Mesendoderm (in vitro differentiated cells): Measurements from ENCODE around the gene NUDCD3.

Experiments used
- DNase-seq: peaks from one replicate; pipeline ENCODE4 v3.0.0; 2013
- H2AK5ac ChIP-seq: 2 replicates; pipeline ENCODE4 v1.6.1; 2013; ENCODE audit warnings: low read length, inconsistent platforms
- H2BK120ac ChIP-seq: 2 replicates; pipeline ENCODE4 v1.6.1; 2013; ENCODE audit warnings: low read depth, mild to moderate bottlenecking, low read length, moderate library complexity, mixed read lengths
- H2BK15ac ChIP-seq: replicated peaks from 2 replicates; pipeline ENCODE4 v1.6.1; 2013; ENCODE audit warnings: low read depth, mild to moderate bottlenecking, moderate library complexity
- H2BK5ac ChIP-seq: 2 replicates; pipeline ENCODE4 v1.6.1; 2013; ENCODE audit warnings: low read length, inconsistent platforms
- H3K18ac ChIP-seq: 2 replicates; pipeline ENCODE4 v1.6.1; 2013; ENCODE audit warnings: mild to moderate bottlenecking, low read length, mixed read lengths
- H3K23ac ChIP-seq: one replicate; pipeline ENCODE4 v1.6.1; 2013; ENCODE audit warnings: low read length
- H3K27ac ChIP-seq: 2 replicates; pipeline ENCODE4 v1.5.1; 2013; ENCODE audit warnings: low read depth, mild to moderate bottlenecking, inconsistent platforms, low read length, moderate library complexity
- H3K27me3 ChIP-seq: 2 replicates; pipeline ENCODE4 v1.6.1; 2013; ENCODE audit warnings: low read length, control low read depth, mild to moderate bottlenecking, inconsistent platforms; ENCODE audit not compliant: insufficient read depth, poor library complexity
- H3K36me3 ChIP-seq: 2 replicates; pipeline ENCODE4 v1.6.1; 2013; ENCODE audit warnings: low read length, inconsistent platforms; ENCODE audit not compliant: control insufficient read depth, insufficient read depth
- H3K4ac ChIP-seq: one replicate; pipeline ENCODE4 v1.6.1; 2013; ENCODE audit warnings: low read depth, mild to moderate bottlenecking, low read length, moderate library complexity
- H3K4me1 ChIP-seq: 2 replicates; pipeline ENCODE4 v1.6.1; 2013; ENCODE audit warnings: low read depth, low read length, inconsistent platforms; ENCODE audit not compliant: control insufficient read depth
- H3K4me2 ChIP-seq: 2 replicates; pipeline ENCODE4 v1.6.1; 2013; ENCODE audit warnings: low read length
- H3K4me3 ChIP-seq: 2 replicates; pipeline ENCODE4 v1.5.1; 2013; ENCODE audit warnings: mild to moderate bottlenecking, low read length
- H3K56ac ChIP-seq: one replicate; pipeline ENCODE4 v1.6.1; 2013; ENCODE audit warnings: low read length
- H3K79me1 ChIP-seq: 2 replicates; pipeline ENCODE4 v1.6.1; 2013; ENCODE audit warnings: low read length, inconsistent platforms
- H3K79me2 ChIP-seq: 2 replicates; pipeline ENCODE4 v1.6.1; 2013; ENCODE audit warnings: mild to moderate bottlenecking, low read length; ENCODE audit not compliant: control insufficient read depth, insufficient read depth
- H3K9ac ChIP-seq: 2 replicates; pipeline ENCODE4 v1.6.1; 2013; ENCODE audit warnings: low read length, inconsistent platforms
- H4K5ac ChIP-seq: one replicate; pipeline ENCODE4 v1.6.1; 2013; ENCODE audit warnings: low read length
- H4K8ac ChIP-seq: one replicate; pipeline ENCODE4 v1.6.1; 2013; ENCODE audit warnings: low read depth, mild to moderate bottlenecking, control low read depth, low read length, moderate library complexity
- WGBS: extraction: QIAGEN DNeasy Blood & Tissue Kit; methylation state at CpG from one replicate; pipeline ENCODE4 v1.1.7; 2013; ENCODE audit warnings: low lambda C conversion rate, missing lambda C conversion rate; ENCODE audit not compliant: insufficient coverage; ENCODE audit errors: extremely low coverage; 5-methylcytosine and 5-hydroxymethylcytosine counted together

NUDCD3 gene

DNA sequence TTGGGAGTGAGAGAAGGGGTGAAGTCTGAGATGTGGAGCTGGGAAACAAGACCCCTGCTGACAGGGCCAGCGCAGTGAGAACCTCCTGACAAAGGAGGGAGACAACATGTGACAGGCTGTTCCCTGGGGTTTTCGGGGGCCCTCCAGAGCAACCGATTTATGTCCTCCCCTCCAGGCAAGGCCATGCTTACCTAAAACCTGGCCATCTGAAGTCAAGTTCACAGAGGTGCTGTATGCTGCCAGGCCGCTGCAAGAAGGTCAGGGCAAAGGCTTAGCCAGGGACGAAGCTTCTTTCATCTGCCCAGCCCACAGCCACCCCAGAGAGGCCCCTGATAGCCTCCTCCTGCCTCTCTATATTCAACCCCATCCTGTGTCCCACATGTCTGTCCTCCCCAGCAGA, 30.1 kb upstream of the NUDCD3 start:
- Histone ChIP-seq H4K8ac (no peak overlapping the region), H2AK5ac (no peak overlapping the region), H3K4ac (no peak overlapping the region), H3K36me3 (no peaks in the 10 kb centered on the region), H3K27me3 (no peaks in the 10 kb centered on the region), H4K5ac (no peak overlapping the region), H3K79me2 (no peaks in the 10 kb centered on the region), H3K4me3 (no peak overlapping the region), H3K56ac (no peak overlapping the region), H3K27ac (no peak overlapping the region), H3K9ac (no peak overlapping the region), H2BK120ac (no peak overlapping the region), H2BK15ac (no peak overlapping the region), H3K23ac (no peak overlapping the region), H2BK5ac (no peak overlapping the region), H3K79me1 (no peaks in the 10 kb centered on the region), H3K4me1 (no peaks in the 10 kb centered on the region), H3K18ac (no peak overlapping the region), H3K4me2 (no peak overlapping the region)
- no CpG with 5 or more reads among the region's 5 CpGs for WGBS
- no peak for DNase-seq

DNA sequence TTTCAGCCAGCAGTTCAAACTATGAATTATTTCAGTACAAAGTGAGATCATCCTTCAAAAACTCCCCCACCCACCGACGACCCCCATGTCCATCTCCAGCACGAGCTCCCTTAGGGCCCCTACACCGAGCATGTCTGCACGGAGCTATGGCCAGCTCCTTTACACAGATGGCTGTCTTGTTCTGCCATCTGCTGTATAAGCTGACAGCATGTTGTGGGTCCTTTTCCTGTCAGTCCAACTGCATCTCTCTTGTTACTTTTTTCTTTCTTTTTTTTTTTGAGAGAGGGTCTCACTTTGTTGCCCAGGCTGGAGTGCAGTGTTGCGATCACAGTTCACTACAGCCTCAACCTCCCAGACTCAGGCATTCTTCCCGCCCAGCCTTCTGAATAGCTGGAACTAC, 29.1 kb upstream of the NUDCD3 start:
- no peak overlapping the region for H3K4me2 ChIP-seq
- no peaks in the 10 kb centered on the region for H3K27me3 ChIP-seq
- H4K8ac ChIP-seq: no peak overlapping the region
- no peak overlapping the region for H3K4me3 ChIP-seq
- H3K36me3 ChIP-seq: no peaks in the 10 kb centered on the region
- no peaks in the 10 kb centered on the region for H3K79me2 ChIP-seq
- no peaks in the 10 kb centered on the region for H3K79me1 ChIP-seq
- no peak for DNase-seq
- H4K5ac ChIP-seq: no peak overlapping the region
- H3K4me1 ChIP-seq: no peaks in the 10 kb centered on the region
- no peak overlapping the region for H3K56ac ChIP-seq
- H2BK5ac ChIP-seq: no peak overlapping the region
- H3K23ac ChIP-seq: no peak overlapping the region
- no peak overlapping the region for H3K27ac ChIP-seq
- no peak overlapping the region for H3K18ac ChIP-seq
- whole genome bisulfite sequencing: no CpG with 5 or more reads among the region's 7 CpGs
- no peak overlapping the region for H3K9ac ChIP-seq
- no peak overlapping the region for H2BK15ac ChIP-seq
- H3K4ac ChIP-seq: no peak overlapping the region
- H2AK5ac ChIP-seq: no peak overlapping the region
- H2BK120ac ChIP-seq: no peak overlapping the region

DNA sequence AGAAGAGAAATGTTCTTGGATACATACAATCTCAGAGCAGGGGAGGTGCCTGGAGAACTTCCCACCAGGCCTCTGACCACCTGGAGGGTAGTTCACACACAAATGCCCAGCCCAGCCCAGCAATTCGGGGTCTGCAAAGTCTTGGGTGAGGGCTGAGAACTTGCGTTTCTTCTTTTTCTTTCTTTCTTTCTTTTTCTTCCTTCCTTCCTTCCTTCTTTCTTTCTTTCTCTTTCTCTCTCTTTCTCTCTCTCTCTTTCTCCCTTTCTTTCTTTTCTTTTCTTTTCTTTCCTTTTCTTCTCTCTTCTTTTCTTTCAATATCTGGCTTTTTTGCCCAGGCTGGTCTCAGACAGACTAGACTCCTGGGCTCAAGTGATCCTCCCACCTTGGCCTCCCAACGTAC, 28.3 kb upstream of the NUDCD3 start:
- Histone ChIP-seq H4K5ac (no peak overlapping the region), H3K4me3 (no peak overlapping the region), H4K8ac (no peak overlapping the region), H3K79me1 (no peaks in the 10 kb centered on the region), H3K9ac (no peak overlapping the region), H3K27me3 (no peaks in the 10 kb centered on the region), H3K4me1 (no peaks in the 10 kb centered on the region), H2BK120ac (no peak overlapping the region), H2BK5ac (no peak overlapping the region), H2AK5ac (no peak overlapping the region), H3K27ac (no peak overlapping the region), H3K23ac (no peak overlapping the region), H3K4me2 (no peak overlapping the region), H3K4ac (no peak overlapping the region), H3K36me3 (no peaks in the 10 kb centered on the region), H3K79me2 (no peaks in the 10 kb centered on the region), H3K18ac (no peak overlapping the region), H3K56ac (no peak overlapping the region), H2BK15ac (no peak overlapping the region)
- no peak for DNase-seq
- no CpG with 5 or more reads among the region's 3 CpGs for WGBS

DNA sequence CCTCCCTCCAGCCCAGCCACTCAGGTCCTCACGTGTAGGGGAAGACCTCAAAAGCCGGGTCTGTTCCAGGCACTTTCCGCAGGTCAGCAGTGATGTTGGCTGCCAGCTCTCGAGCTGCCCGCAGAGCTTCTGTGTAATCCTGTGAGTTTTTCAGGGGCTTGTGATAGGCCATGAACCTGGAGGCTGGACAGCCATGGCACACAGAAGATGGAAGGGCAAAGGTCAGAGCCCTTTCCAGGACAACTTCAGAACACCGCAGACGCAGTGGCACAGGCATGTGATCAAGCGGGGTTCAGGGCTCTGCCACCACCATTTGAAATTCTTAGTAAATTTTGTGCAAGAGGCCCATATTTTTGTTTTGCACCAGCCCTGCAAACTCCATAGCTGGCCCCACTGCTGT, 26.7 kb upstream of the NUDCD3 start:
- Histone ChIP-seq H3K4me1 (no peaks in the 10 kb centered on the region), H3K79me2 (no peaks in the 10 kb centered on the region), H3K27ac (no peak overlapping the region), H3K4me2 (no peak overlapping the region), H3K18ac (no peak overlapping the region), H4K8ac (no peak overlapping the region), H3K56ac (no peak overlapping the region), H3K4me3 (no peak overlapping the region), H3K36me3 (no peaks in the 10 kb centered on the region), H2BK5ac (no peak overlapping the region), H4K5ac (no peak overlapping the region), H3K79me1 (no peaks in the 10 kb centered on the region), H3K27me3 (no peaks in the 10 kb centered on the region), H2AK5ac (no peak overlapping the region), H3K23ac (no peak overlapping the region), H2BK15ac (no peak overlapping the region), H2BK120ac (no peak overlapping the region), H3K9ac (no peak overlapping the region), H3K4ac (no peak overlapping the region)
- no peak for DNase-seq
- WGBS: no CpG with 5 or more reads among the region's 8 CpGs

DNA sequence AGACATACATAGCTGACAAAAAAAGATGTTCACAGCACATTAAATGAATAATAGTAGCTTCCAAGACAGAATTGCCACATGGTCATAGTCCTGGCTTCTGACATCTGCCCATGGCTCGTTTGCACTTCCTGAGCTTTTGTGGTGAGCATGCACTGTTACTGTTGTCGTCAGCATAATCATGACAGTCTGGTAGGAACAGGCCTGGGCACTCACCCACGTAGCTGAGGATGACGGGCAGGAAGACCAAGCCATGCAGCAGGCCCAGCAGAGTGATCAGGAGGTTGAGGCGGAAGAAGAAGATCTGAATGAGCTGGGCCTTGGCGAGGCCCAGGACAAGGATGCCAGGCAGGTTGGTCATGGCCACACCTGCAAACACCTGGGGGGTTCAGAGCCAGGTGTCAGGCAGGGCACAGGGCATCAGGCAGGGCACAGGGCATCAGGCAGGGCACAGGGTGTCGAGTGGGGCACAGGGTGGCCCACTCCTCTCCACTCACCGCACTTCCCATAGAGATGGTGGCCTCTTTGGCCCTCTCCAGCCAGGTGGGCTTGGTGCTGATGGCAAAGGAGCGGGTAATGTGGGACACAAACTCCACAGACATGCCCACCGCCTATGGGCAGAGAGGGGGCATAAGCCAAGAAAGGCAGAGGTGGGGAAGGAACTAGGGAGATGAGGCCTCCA, 25.3 kb upstream of the NUDCD3 start:
- H2AK5ac ChIP-seq: no peak overlapping the region
- H4K5ac ChIP-seq: no peak overlapping the region
- no peak overlapping the region for H2BK120ac ChIP-seq
- H3K18ac ChIP-seq: no peak overlapping the region
- H3K9ac ChIP-seq: no peak overlapping the region
- H3K4me1 ChIP-seq: no peaks in the 10 kb centered on the region
- no peaks in the 10 kb centered on the region for H3K79me2 ChIP-seq
- H3K79me1 ChIP-seq: no peaks in the 10 kb centered on the region
- no peak overlapping the region for H2BK15ac ChIP-seq
- H3K36me3 ChIP-seq: no peaks in the 10 kb centered on the region
- H3K27me3 ChIP-seq: no peaks in the 10 kb centered on the region
- H3K27ac ChIP-seq: no peak overlapping the region
- H3K23ac ChIP-seq: no peak overlapping the region
- H3K4me2 ChIP-seq: no peak overlapping the region
- no peak overlapping the region for H3K4me3 ChIP-seq
- no peak for DNase-seq
- H3K4ac ChIP-seq: no peak overlapping the region
- WGBS: no CpG with 5 or more reads among the region's 10 CpGs
- no peak overlapping the region for H3K56ac ChIP-seq
- no peak overlapping the region for H2BK5ac ChIP-seq
- H4K8ac ChIP-seq: no peak overlapping the region

DNA sequence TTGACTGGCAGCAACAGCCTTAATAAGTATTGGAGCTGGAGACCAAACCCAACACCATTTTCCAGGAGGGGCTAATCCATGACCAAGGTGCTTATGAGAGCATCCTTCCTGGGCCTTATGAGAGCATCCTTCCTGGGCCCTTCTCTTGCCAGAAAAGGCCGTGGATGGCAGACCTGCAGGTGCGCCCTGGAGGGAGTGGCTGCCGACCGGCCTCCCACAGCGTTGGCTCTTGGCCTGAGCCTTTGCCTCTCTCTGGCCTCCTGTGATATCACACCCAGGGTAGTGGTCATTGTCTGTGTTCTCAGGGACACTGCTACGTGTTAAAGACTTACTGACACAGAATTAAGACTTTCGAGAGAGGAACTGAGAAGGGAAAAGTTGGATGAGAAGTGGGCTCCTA, 22.3 kb upstream of the NUDCD3 start:
- Histone ChIP-seq H3K18ac (no peak overlapping the region), H3K4me1 (no peaks in the 10 kb centered on the region), H3K56ac (no peak overlapping the region), H3K79me2 (no peaks in the 10 kb centered on the region), H4K5ac (no peak overlapping the region), H3K4ac (no peak overlapping the region), H3K36me3 (no peaks in the 10 kb centered on the region), H2BK120ac (no peak overlapping the region), H3K27me3 (no peaks in the 10 kb centered on the region), H2BK15ac (no peak overlapping the region), H3K4me3 (no peak overlapping the region), H3K4me2 (no peak overlapping the region), H4K8ac (no peak overlapping the region), H3K9ac (no peak overlapping the region), H3K23ac (no peak overlapping the region), H2BK5ac (no peak overlapping the region), H3K79me1 (no peaks in the 10 kb centered on the region), H3K27ac (no peak overlapping the region), H2AK5ac (no peak overlapping the region)
- WGBS: no CpG with 5 or more reads among the region's 7 CpGs
- DNase-seq: no peak
